Measurements from ENCODE around the gene ZNF277. TPM values are rescaled to one million over a fixed set of nuclear protein-coding genes. Genes with fewer than 3 reads are reported as not detected.

The ZNF277 gene
- total RNA-seq, 1 experiment from 2014 or later = 21.3 TPM

DNA sequence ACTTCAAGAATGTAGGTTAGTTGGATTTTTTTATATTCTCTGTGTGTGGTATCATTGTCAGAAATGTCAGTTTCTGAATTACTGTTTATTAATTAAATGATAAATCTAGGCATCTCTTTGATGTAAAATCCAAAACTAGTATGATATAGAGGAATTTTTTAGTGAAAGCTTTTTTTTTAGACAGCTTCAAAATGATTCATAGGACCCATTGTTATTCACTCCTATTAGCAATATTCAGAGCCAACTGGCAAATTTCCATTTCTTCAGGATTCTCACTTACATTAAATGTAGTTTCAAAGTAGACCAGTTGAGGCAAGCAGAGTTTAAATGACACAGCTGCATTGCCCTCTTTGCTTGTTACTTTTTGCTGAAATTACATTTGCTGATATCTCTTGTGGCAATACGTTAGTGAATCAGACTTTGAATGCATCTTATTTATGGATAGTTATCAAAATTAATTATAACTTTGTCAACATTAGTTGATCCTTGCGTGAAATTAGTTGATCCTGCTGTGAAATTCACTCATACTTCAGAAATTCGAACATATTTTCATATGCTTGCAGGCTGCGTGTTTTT is 20.3 kb downstream of the ZNF277 start:
- ChIA-PET POLR2A (no interaction called here), RAD21 (ENCODE audit: low non-redundant PET in 1 of 2, low total read pairs in 2 of 2, uncharacterized antibody in 2 of 2, unreplicated experiment in 2 of 2) (no interaction called here), CTCF (no interaction called here)
- ATAC-seq (no peak), DNase-seq (ENCODE audit: low read depth, low spot score) (no peak)
- no peak overlapping the region for H2AFZ ChIP-seq (ENCODE audit: low read depth, low read length, poor library complexity, severe bottlenecking)
- no peaks in the 10 kb centered on the region for H3K27me3 ChIP-seq (ENCODE audit: insufficient read depth, low read length)
- intact Hi-C loops (cut with micrococcal nuclease) = no loop called here
- no TSS peak for BruUV-seq (replicated peaks)
- no peaks in the 10 kb centered on the region for H3K9me3 ChIP-seq (ENCODE audit: control insufficient read depth in 1 of 2, insufficient read depth in 1 of 2, low read depth in 1 of 2, low read length in 2 of 2)
- no peak for TF ChIP-seq EZH2 (IDR thresholded peaks at IDR 0.05)
- no peak for TF ChIP-seq POLR2A (IDR thresholded peaks at IDR 0.05; ENCODE audit: borderline replicate concordance, extremely low read depth, insufficient read depth, insufficient read length)
- no peak for TF ChIP-seq SP1 (IDR thresholded peaks at IDR 0.05; ENCODE audit: low read depth)
- no peak for TF ChIP-seq TCF7L2 (IDR thresholded peaks at IDR 0.05; ENCODE audit: borderline replicate concordance, extremely low read depth, insufficient read depth, insufficient read length)
- TF ChIP-seq CBX3 (IDR thresholded peaks at IDR 0.05; ENCODE audit: low read depth) = no peak
- no peak for TF ChIP-seq YY1 (IDR thresholded peaks at IDR 0.05; ENCODE audit: extremely low read depth, insufficient replicate concordance, low read depth, low read length)
- TF ChIP-seq, protein P1, sequence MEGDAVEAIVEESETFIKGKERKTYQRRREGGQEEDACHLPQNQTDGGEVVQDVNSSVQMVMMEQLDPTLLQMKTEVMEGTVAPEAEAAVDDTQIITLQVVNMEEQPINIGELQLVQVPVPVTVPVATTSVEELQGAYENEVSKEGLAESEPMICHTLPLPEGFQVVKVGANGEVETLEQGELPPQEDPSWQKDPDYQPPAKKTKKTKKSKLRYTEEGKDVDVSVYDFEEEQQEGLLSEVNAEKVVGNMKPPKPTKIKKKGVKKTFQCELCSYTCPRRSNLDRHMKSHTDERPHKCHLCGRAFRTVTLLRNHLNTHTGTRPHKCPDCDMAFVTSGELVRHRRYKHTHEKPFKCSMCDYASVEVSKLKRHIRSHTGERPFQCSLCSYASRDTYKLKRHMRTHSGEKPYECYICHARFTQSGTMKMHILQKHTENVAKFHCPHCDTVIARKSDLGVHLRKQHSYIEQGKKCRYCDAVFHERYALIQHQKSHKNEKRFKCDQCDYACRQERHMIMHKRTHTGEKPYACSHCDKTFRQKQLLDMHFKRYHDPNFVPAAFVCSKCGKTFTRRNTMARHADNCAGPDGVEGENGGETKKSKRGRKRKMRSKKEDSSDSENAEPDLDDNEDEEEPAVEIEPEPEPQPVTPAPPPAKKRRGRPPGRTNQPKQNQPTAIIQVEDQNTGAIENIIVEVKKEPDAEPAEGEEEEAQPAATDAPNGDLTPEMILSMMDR (IDR thresholded peaks at IDR 0.05 in 2 of 3, conservative IDR thresholded peaks at IDR 0.05 in 1 of 3; ENCODE audit: borderline replicate concordance in 1 of 3, insufficient read depth in 1 of 3, low read depth in 2 of 3, low read length in 2 of 3) = no peak
- TF ChIP-seq FOSL1 (IDR thresholded peaks at IDR 0.05; ENCODE audit: low read depth) = no peak
- TF ChIP-seq, protein P2, sequence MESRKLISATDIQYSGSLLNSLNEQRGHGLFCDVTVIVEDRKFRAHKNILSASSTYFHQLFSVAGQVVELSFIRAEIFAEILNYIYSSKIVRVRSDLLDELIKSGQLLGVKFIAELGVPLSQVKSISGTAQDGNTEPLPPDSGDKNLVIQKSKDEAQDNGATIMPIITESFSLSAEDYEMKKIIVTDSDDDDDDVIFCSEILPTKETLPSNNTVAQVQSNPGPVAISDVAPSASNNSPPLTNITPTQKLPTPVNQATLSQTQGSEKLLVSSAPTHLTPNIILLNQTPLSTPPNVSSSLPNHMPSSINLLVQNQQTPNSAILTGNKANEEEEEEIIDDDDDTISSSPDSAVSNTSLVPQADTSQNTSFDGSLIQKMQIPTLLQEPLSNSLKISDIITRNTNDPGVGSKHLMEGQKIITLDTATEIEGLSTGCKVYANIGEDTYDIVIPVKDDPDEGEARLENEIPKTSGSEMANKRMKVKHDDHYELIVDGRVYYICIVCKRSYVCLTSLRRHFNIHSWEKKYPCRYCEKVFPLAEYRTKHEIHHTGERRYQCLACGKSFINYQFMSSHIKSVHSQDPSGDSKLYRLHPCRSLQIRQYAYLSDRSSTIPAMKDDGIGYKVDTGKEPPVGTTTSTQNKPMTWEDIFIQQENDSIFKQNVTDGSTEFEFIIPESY (IDR thresholded peaks at IDR 0.05; ENCODE audit: extremely low read depth, insufficient replicate concordance, low read length) = no peak
- no peak for TF ChIP-seq ZNF274 (IDR thresholded peaks at IDR 0.05; ENCODE audit: low read depth, low read length)
- TF ChIP-seq, protein P3, sequence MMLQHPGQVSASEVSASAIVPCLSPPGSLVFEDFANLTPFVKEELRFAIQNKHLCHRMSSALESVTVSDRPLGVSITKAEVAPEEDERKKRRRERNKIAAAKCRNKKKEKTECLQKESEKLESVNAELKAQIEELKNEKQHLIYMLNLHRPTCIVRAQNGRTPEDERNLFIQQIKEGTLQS (IDR thresholded peaks at IDR 0.05) = no peak
- TF ChIP-seq RAD21 (IDR thresholded peaks at IDR 0.05; ENCODE audit: low read depth) = no peak
- TF ChIP-seq EGR1 (IDR thresholded peaks at IDR 0.05; ENCODE audit: low read depth) = no peak
- no peak for TF ChIP-seq CEBPB (IDR thresholded peaks at IDR 0.05; ENCODE audit: low read depth)
- TF ChIP-seq JUND (IDR thresholded peaks at IDR 0.05) = no peak
- H3K27ac ChIP-seq (ENCODE audit: low read depth, low read length) = no peak overlapping the region
- no peaks in the 10 kb centered on the region for H3K9me2 ChIP-seq (ENCODE audit: insufficient read depth)
- no peaks in the 10 kb centered on the region for H3K4me1 ChIP-seq (ENCODE audit: control insufficient read depth in 1 of 2, insufficient read depth in 2 of 2, low read length in 2 of 2)
- no peak overlapping the region for H3K4me2 ChIP-seq (ENCODE audit: low read length)
- no peak overlapping the region for H3K9ac ChIP-seq (ENCODE audit: low read length)
- H3K79me2 ChIP-seq (ENCODE audit: insufficient read depth, low read length) = no peaks in the 10 kb centered on the region
- H3K36me3 ChIP-seq (ENCODE audit: control insufficient read depth in 1 of 2, insufficient read depth in 2 of 2, low read length in 2 of 2) = no peaks in the 10 kb centered on the region
- H4K20me1 ChIP-seq (ENCODE audit: insufficient read depth) = no peaks in the 10 kb centered on the region
- H3K4me3 ChIP-seq (replicated peaks in 1 of 2; ENCODE audit: low read depth in 1 of 2, low read length in 2 of 2) = no peak overlapping the region

Data from HCT116 (cell line).